PFSK-1 (cell line): ENCODE data around the gene CFAP91.

ENCODE experiments used
- FOXP2 ChIP-seq: optimal IDR thresholded peaks from 2 replicates; pipeline ENCODE3; 2011; ENCODE audit warnings: borderline replicate concordance, control low read depth, inconsistent platforms; ENCODE audit not compliant: insufficient read depth; ENCODE audit errors: extremely low read length, extremely low read depth
- POLR2AphosphoS5 ChIP-seq: IDR thresholded peaks from 2 replicates; pipeline ENCODE4 v1.6.1; 2012; ENCODE audit warnings: low read depth, mild to moderate bottlenecking, control low read depth, low read length, moderate library complexity
- SIN3A ChIP-seq: IDR thresholded peaks from 2 replicates; pipeline ENCODE4 v1.6.1; 2012; ENCODE audit warnings: mild to moderate bottlenecking, low read length, moderate library complexity, borderline replicate concordance; ENCODE audit not compliant: insufficient read depth
- TAF1 ChIP-seq: IDR thresholded peaks from 2 replicates; pipeline ENCODE4 v1.6.1; 2012; ENCODE audit warnings: low read length, control low read depth, borderline replicate concordance; ENCODE audit not compliant: insufficient read depth
- TF ChIP-seq, protein P1 (sequence below), 2 experiments: IDR thresholded peaks; 2 replicates each; pipeline versions ENCODE4 v1.6.1 to v1.8.0; 2011 to 2012; ENCODE audit warnings: low read depth in 2 of 2, low read length in 2 of 2, control low read depth in 1 of 2, inconsistent platforms in 1 of 2, mild to moderate bottlenecking in 1 of 2, moderate library complexity in 1 of 2; ENCODE audit not compliant: insufficient read depth in 1 of 2

The CFAP91 gene

DNA sequence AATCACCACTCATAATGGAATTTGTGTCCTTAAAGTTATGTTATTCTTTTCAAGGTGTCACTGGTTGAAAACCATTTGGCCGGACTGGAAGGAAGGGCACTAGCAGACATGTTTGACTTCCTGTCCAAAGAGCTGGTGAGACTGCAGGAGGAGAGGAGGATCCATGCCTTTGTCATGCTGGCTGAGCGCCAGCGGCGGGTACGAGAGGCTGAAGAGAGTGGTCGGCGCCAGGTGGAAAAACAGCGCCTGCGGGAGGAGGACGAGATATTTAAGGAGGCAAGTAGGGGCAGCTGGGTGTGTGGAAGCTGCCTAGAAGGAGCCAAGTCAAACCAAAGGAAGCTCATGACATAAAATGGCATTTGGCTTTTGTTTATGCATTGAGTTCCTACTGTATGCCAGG is 41.1 kb downstream of the CFAP91 start:
- no peak for TF ChIP-seq TAF1
- TF ChIP-seq POLR2AphosphoS5: no peak
- TF ChIP-seq SIN3A: no peak
- no peak for TF ChIP-seq FOXP2
- TF ChIP-seq, protein P1, sequence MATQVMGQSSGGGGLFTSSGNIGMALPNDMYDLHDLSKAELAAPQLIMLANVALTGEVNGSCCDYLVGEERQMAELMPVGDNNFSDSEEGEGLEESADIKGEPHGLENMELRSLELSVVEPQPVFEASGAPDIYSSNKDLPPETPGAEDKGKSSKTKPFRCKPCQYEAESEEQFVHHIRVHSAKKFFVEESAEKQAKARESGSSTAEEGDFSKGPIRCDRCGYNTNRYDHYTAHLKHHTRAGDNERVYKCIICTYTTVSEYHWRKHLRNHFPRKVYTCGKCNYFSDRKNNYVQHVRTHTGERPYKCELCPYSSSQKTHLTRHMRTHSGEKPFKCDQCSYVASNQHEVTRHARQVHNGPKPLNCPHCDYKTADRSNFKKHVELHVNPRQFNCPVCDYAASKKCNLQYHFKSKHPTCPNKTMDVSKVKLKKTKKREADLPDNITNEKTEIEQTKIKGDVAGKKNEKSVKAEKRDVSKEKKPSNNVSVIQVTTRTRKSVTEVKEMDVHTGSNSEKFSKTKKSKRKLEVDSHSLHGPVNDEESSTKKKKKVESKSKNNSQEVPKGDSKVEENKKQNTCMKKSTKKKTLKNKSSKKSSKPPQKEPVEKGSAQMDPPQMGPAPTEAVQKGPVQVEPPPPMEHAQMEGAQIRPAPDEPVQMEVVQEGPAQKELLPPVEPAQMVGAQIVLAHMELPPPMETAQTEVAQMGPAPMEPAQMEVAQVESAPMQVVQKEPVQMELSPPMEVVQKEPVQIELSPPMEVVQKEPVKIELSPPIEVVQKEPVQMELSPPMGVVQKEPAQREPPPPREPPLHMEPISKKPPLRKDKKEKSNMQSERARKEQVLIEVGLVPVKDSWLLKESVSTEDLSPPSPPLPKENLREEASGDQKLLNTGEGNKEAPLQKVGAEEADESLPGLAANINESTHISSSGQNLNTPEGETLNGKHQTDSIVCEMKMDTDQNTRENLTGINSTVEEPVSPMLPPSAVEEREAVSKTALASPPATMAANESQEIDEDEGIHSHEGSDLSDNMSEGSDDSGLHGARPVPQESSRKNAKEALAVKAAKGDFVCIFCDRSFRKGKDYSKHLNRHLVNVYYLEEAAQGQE (IDR thresholded peaks at IDR 0.05; ENCODE audit: insufficient read depth in 1 of 2, low read depth in 2 of 2, low read length in 2 of 2): no peak

DNA sequence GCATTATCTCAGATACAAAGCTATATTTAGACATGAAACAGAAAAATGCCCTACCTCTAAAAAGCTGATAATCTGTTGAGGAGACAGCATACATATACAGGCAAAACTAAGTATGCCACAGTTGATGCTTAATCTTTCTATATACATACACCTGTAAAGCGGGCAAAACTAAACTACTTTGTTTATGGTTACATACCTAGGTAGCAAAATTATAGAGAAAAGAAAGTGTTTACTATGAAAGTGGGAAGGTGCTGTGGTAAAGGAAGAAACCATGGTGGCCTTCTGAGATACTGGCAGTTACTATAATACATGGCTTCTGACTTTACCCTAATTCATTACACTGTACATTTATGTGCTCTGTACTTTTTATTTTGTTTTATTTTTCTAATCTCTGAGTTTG is 43.1 kb downstream of the CFAP91 start:
- no peak for TF ChIP-seq SIN3A
- TF ChIP-seq, protein P1 (IDR thresholded peaks at IDR 0.05; ENCODE audit: insufficient read depth in 1 of 2, low read depth in 2 of 2, low read length in 2 of 2): no peak
- TF ChIP-seq POLR2AphosphoS5: no peak
- TF ChIP-seq FOXP2: no peak
- no peak for TF ChIP-seq TAF1

DNA sequence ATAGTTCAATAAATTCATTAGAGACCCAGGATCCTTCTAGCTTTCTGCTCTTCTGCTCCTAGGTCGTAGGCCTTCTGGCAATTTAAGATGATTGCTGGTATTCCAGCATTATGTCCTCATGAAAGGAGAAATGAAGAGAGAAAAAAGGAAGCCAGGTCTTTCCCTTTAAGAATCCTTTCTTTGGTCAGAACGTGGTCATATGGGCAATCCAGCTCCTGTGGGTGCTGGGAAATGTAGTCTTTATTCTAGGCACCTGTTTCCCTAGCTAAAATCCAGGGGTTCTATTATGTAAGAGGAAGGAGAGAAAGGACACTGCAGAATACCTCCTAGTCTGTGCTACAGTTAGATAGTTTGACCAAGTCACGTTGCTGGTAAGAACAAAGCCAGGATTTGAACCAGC is 43.6 kb downstream of the CFAP91 start:
- TF ChIP-seq, protein P1 (IDR thresholded peaks at IDR 0.05; ENCODE audit: insufficient read depth in 1 of 2, low read depth in 2 of 2, low read length in 2 of 2): no peak
- TF ChIP-seq TAF1: no peak
- TF ChIP-seq POLR2AphosphoS5: no peak
- no peak for TF ChIP-seq SIN3A

DNA sequence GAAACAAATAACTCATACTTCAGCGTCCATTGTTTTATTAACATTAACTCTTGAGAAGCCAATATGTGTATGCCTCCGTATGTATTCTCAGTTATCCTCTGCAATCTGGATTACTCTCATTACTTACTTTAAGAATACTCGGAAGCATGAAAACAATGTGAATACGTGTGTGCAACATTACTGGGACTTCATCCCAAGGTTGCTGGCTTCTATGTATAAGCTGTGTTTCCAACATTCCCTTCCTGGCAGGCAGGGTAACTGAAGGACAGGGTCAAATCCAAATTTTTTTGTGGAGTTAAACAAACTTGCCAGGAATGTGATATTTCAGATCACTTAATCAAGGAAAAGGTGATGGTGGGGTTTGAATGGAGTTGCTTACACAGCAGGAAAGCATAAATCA is 44.5 kb downstream of the CFAP91 start:
- TF ChIP-seq TAF1 (no peak), FOXP2 (no peak), POLR2AphosphoS5 (no peak), SIN3A (no peak)
- TF ChIP-seq, protein P1 (IDR thresholded peaks at IDR 0.05; ENCODE audit: insufficient read depth in 1 of 2, low read depth in 2 of 2, low read length in 2 of 2): no peak

DNA sequence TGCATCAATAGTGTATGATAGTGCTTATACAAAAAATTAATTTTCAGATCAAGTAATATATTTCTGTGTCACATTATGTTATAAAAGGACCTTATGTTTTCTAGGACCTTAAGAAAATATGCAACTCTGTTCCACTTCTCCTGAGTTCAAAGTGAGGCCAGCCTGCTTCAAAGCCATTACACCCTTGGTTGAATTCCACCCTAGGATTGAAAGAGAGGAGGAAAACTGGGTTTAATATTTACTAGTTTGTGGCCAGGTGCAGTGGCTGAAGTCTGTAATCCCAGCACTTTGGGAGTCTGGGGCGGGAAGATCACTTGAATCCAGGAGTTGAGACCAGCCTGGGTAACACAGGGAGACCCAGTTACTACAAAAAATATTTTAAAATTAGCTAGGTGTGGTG is 46.2 kb downstream of the CFAP91 start:
- no peak for TF ChIP-seq FOXP2
- no peak for TF ChIP-seq SIN3A
- TF ChIP-seq POLR2AphosphoS5: no peak
- TF ChIP-seq TAF1: no peak
